Measurements from ENCODE around the gene HAUS6. TPM values are rescaled to one million over a fixed set of nuclear protein-coding genes. Genes with fewer than 3 reads are reported as not detected.
A peak's percentile ranks its signal among the peaks of the same experiment; 100 is the strongest.

Gene HAUS6
- total and polyA plus RNA-seq, 2 donors (not counting 1 experiment from before 2014, with no cell fraction given): 4.1 to 13.5 TPM

GRCh38 chr9:19028835-19029451, 73.8 kb downstream of the HAUS6 start:
- ATAC-seq (ENCODE audit: low read depth): peak; percentile 41
- CTCF ChIA-PET: interaction anchor here (0.7 to 2.5 kb wide), 14 partner anchors 11 to 776 kb away, joined by 3 to 14 read pairs (median 4); partner anchors contain the start of gene RRAGA

More at GRCh38 chr9:19028835-19029451, 73.8 kb downstream of the HAUS6 start:
- Histone ChIP-seq H3K36me3 (replicated peaks in 1 of 2; ENCODE audit: control extremely low read depth in 1 of 2, control insufficient read depth in 1 of 2, extremely low read depth in 1 of 2, insufficient read depth in 2 of 2, low read length in 1 of 2) (no peaks in the 10 kb centered on the region), H3K9me3 (ENCODE audit: control extremely low read depth in 1 of 3, control insufficient read depth in 2 of 3, insufficient read depth in 1 of 3, low read length in 2 of 3) (no peaks in the 10 kb centered on the region), H2AFZ (ENCODE audit: insufficient read depth, low read depth, low read length, poor library complexity, severe bottlenecking) (no peak overlapping the region), H3K9ac (ENCODE audit: low read length) (no peak overlapping the region), H3K27ac (ENCODE audit: low read length in 2 of 2) (no peak overlapping the region), H3K27me3 (replicated peaks in 1 of 4; ENCODE audit: control extremely low read depth in 1 of 4, control insufficient read depth in 3 of 4, insufficient read depth in 4 of 4, low read length in 3 of 4) (no peaks in the 10 kb centered on the region), H3K4me1 (ENCODE audit: control insufficient read depth in 2 of 2, insufficient read depth in 2 of 2, low read length in 2 of 2) (no peaks in the 10 kb centered on the region), H3K4me2 (replicated peaks; ENCODE audit: low read depth, low read length, poor library complexity, severe bottlenecking) (no peak overlapping the region), H4K20me1 (ENCODE audit: control insufficient read depth, insufficient read depth, low read length, poor library complexity, severe bottlenecking) (no peaks in the 10 kb centered on the region), H3K4me3 (ENCODE audit: control extremely low read depth in 1 of 5, extremely low read depth in 1 of 5, insufficient read depth in 1 of 5, low read depth in 2 of 5, low read length in 4 of 5) (no peak overlapping the region), H3K79me2 (ENCODE audit: control insufficient read depth, insufficient read depth, low read length) (no peaks in the 10 kb centered on the region)
- Mint-ChIP-seq H3K27me3 (peaks cover 14% of the 10 kb centered on the region), H3K27ac (no peak overlapping the region), H3K4me1 (no peaks in the 10 kb centered on the region), H3K9me3 (ENCODE audit: insufficient read depth) (no peaks in the 10 kb centered on the region), H3K4me3 (no peak overlapping the region)
- POLR2A ChIA-PET: no interaction called here
- WGBS (ENCODE audit: insufficient coverage): 31% methylated on average over 4 of the region's 8 CpGs
- DNase-seq: peak; percentile 38
- TF ChIP-seq EZH2 (IDR thresholded peaks at IDR 0.05; ENCODE audit: borderline replicate concordance, insufficient read depth, low read depth, low read length, poor library complexity, severe bottlenecking) (no peak), CTCF (IDR thresholded peaks at IDR 0.05) (peak; percentile 79)
- intact Hi-C loops (cut with micrococcal nuclease): no loop called here

Data from B cell (primary cell).